Measurements from ENCODE around the gene IQSEC3.

The IQSEC3 gene

GRCh38 chr12:203074-203461 lies 136.5 kb downstream of the IQSEC3 start:
- no peak overlapping the region for H3K27ac ChIP-seq
- TF ChIP-seq, protein P1, sequence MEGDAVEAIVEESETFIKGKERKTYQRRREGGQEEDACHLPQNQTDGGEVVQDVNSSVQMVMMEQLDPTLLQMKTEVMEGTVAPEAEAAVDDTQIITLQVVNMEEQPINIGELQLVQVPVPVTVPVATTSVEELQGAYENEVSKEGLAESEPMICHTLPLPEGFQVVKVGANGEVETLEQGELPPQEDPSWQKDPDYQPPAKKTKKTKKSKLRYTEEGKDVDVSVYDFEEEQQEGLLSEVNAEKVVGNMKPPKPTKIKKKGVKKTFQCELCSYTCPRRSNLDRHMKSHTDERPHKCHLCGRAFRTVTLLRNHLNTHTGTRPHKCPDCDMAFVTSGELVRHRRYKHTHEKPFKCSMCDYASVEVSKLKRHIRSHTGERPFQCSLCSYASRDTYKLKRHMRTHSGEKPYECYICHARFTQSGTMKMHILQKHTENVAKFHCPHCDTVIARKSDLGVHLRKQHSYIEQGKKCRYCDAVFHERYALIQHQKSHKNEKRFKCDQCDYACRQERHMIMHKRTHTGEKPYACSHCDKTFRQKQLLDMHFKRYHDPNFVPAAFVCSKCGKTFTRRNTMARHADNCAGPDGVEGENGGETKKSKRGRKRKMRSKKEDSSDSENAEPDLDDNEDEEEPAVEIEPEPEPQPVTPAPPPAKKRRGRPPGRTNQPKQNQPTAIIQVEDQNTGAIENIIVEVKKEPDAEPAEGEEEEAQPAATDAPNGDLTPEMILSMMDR (conservative IDR thresholded peaks at IDR 0.05) = no peak
- no peak for TF ChIP-seq ZFX (IDR thresholded peaks at IDR 0.05)

GRCh38 chr12:203462-204260 lies 137.1 kb downstream of the IQSEC3 start:
- H3K27ac ChIP-seq = no peak overlapping the region
- TF ChIP-seq, protein P1 (conservative IDR thresholded peaks at IDR 0.05) = no peak
- TF ChIP-seq ZFX (IDR thresholded peaks at IDR 0.05) = no peak

DNA sequence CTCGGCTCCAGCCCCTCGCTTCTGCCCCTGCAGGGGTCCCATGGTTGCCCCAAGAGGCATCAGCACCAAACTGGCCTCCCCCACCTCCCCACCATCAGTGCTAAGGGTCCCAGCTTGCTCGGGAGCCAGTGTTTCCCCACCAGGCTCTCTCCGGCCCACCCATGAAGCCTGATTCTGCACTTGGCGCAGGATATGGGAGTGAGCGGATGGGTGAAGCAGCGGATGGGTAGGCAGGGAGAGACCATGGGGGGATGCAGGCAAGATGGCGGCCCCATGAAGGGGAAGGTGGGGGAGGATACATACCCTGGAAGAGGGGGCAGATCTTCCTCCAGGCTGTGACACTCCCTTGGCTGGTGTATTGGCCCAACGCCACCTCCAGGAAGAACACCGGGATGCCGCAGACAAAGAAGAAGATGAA lies 137.7 kb downstream of the IQSEC3 start:
- TF ChIP-seq ZFX (IDR thresholded peaks at IDR 0.05) = no peak
- TF ChIP-seq, protein P1 (conservative IDR thresholded peaks at IDR 0.05) = no peak
- H3K27ac ChIP-seq = no peak overlapping the region

DNA sequence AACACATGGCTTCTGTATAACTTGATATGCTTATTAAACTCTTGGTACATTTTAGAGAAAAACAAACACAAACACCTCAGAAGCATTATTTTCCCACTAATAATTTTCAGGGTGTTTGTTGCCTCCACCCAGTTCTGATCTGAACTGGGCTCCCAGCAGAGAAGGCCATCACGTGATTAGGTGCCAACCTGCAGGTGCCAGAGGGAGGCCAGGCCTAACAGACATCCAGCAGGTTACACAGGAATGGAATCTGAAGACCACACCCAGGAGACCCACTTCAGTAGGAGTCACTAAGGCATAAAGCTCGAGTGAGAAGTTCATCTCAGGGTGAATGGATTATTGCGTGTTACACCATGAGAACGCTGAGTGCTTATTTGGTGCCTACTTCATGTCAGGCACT lies 138.5 kb downstream of the IQSEC3 start:
- TF ChIP-seq, protein P1 (conservative IDR thresholded peaks at IDR 0.05) = no peak
- TF ChIP-seq ZFX (IDR thresholded peaks at IDR 0.05) = no peak
- H3K27ac ChIP-seq = no peak overlapping the region

- TF ChIP-seq, protein P1 (conservative IDR thresholded peaks at IDR 0.05) = no peak
- no peak for TF ChIP-seq ZFX (IDR thresholded peaks at IDR 0.05)
Measured at GRCh38 chr12:206746-207440, 140.3 kb downstream of the IQSEC3 start.

DNA sequence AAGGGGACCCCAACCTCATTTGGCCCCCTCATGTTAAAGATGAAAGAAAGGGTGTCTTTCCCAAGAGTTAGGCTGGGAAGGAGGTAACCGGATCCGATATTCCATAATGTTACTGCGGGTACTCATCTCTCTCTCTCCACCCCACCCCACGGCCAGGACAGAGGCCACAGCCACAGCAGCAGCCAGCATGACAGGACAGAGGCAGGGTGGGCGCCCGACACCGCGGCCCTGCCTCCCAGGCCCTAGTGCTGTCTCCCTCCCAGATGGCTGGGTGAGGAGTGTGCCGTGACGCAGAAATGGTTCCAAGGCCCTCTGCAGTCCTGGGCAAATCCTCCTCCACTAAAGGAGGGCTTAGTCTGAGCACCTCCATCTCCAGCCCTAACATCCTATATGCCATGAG lies 141.2 kb downstream of the IQSEC3 start:
- no peak for TF ChIP-seq ZFX (IDR thresholded peaks at IDR 0.05)
- TF ChIP-seq, protein P1 (conservative IDR thresholded peaks at IDR 0.05) = no peak
- no peak overlapping the region for H3K27ac ChIP-seq

More at GRCh38 chr12:206746-207440, 140.3 kb downstream of the IQSEC3 start:
- H3K27ac ChIP-seq = no peak overlapping the region

GRCh38 chr12:208813-209212 lies 142.2 kb downstream of the IQSEC3 start:
- TF ChIP-seq ZFX (IDR thresholded peaks at IDR 0.05) = no peak
- TF ChIP-seq, protein P1 (conservative IDR thresholded peaks at IDR 0.05) = no peak
- H3K27ac ChIP-seq = no peak overlapping the region
